WTC11 (cell line): Measurements from ENCODE around the gene TBL1X. TPM values are rescaled to one million over a fixed set of nuclear protein-coding genes. Genes with fewer than 3 reads are reported as not detected.

ENCODE experiments used
- ATAC-seq: fragments of 200-7000 bp; cut with Tn5 transposase; 2 replicates; pipeline ENCODE4 v1.10.0; 2021; ENCODE audit warnings: mild to moderate bottlenecking, moderate library complexity
- CTCF ChIA-PET: fragments of 300-600 bp; sonication (Branson Sonifier 250); formaldehyde crosslinking; loops from one replicate; lab custom pipeline; 2021; ENCODE audit warnings: antibody characterized with exemption; lab: Charles Lee
- POLR2A ChIA-PET: fragments of 350-600 bp; sonication (Branson Sonifier 250); formaldehyde crosslinking; loops from one replicate; lab custom pipeline; 2021; ENCODE audit warnings: antibody characterized with exemption; lab: Charles Lee
- DNase-seq: peaks from one replicate; pipeline ENCODE4 v3.0.0; 2021; ENCODE audit warnings: low spot score
- H3K27ac Mint-ChIP-seq: 2 replicates; pipeline ENCODE4 v1.8.0; 2021; ENCODE audit warnings: mixed read lengths
- H3K27me3 Mint-ChIP-seq: 2 replicates; pipeline ENCODE4 v1.8.0; 2021; ENCODE audit warnings: low read depth, mild to moderate bottlenecking, moderate library complexity, mixed read lengths
- H3K36me3 Mint-ChIP-seq: 2 replicates; pipeline ENCODE4 v1.8.0; 2021; ENCODE audit warnings: mixed read lengths
- H3K4me1 Mint-ChIP-seq: 2 replicates; pipeline ENCODE4 v1.8.0; 2022; ENCODE audit warnings: mixed read lengths
- H3K4me3 Mint-ChIP-seq: 2 replicates; pipeline ENCODE4 v1.8.0; 2021; ENCODE audit warnings: mild to moderate bottlenecking, moderate library complexity, mixed read lengths
- H3K9me3 Mint-ChIP-seq: 2 replicates; pipeline ENCODE4 v1.8.0; 2021; ENCODE audit warnings: mixed read lengths
- ATF6 ChIP-seq: sonication (generic); formaldehyde crosslinking; IDR thresholded peaks from 2 replicates; pipeline ENCODE4 v1.8.1; 2023; ENCODE audit warnings: mild to moderate bottlenecking, missing genetic modification reagents
- CDX4 ChIP-seq: fragments of 250-450 bp; sonication (Bioruptor Pico); IDR thresholded peaks from 2 replicates; pipeline ENCODE4 v1.9.0; 2021; ENCODE audit warnings: moderate library complexity, mild to moderate bottlenecking, inconsistent platforms, borderline replicate concordance
- E2F1 ChIP-seq: sonication (generic); formaldehyde crosslinking; IDR thresholded peaks from 2 replicates; pipeline ENCODE4 v1.8.0; 2022; ENCODE audit warnings: mild to moderate bottlenecking, missing genetic modification reagents
- FOXK1 ChIP-seq: sonication (generic); formaldehyde crosslinking; IDR thresholded peaks from 2 replicates; pipeline ENCODE4 v1.8.0; 2022; ENCODE audit warnings: mild to moderate bottlenecking, moderate library complexity, missing genetic modification reagents
- IRF2 ChIP-seq: sonication (generic); formaldehyde crosslinking; IDR thresholded peaks from 2 replicates; pipeline ENCODE4 v1.8.0; 2022; ENCODE audit warnings: low read depth, missing genetic modification reagents, borderline replicate concordance
- MYBL2 ChIP-seq: sonication (generic); formaldehyde crosslinking; IDR thresholded peaks from 2 replicates; pipeline ENCODE4 v1.8.1; 2023; ENCODE audit warnings: mild to moderate bottlenecking, moderate library complexity, missing genetic modification reagents
- NFATC4 ChIP-seq: fragments of 250-450 bp; sonication (Bioruptor Pico); IDR thresholded peaks from 2 replicates; pipeline ENCODE4 v1.9.0; 2021; ENCODE audit warnings: mild to moderate bottlenecking
- PRDM15 ChIP-seq: sonication (generic); formaldehyde crosslinking; IDR thresholded peaks from 2 replicates; pipeline ENCODE4 v1.8.0; 2022; ENCODE audit warnings: missing genetic modification reagents
- STAT6 ChIP-seq: sonication (generic); formaldehyde crosslinking; conservative IDR thresholded peaks from 2 replicates; pipeline ENCODE4 v1.8.1; 2023; ENCODE audit warnings: mild to moderate bottlenecking, low read depth, missing genetic modification reagents, moderate library complexity
- ZBTB43 ChIP-seq: sonication (generic); formaldehyde crosslinking; IDR thresholded peaks from 2 replicates; pipeline ENCODE4 v1.8.1; 2023; ENCODE audit warnings: mild to moderate bottlenecking, missing genetic modification reagents
- ZNF219 ChIP-seq: sonication (generic); formaldehyde crosslinking; IDR thresholded peaks from 2 replicates; pipeline ENCODE4 v1.8.0; 2023; ENCODE audit warnings: missing genetic modification reagents, mild to moderate bottlenecking, borderline replicate concordance
- ZNF232 ChIP-seq: sonication (generic); formaldehyde crosslinking; IDR thresholded peaks from 2 replicates; pipeline ENCODE4 v1.8.0; 2022; ENCODE audit warnings: mild to moderate bottlenecking, missing genetic modification reagents
- ZNF281 ChIP-seq: sonication (generic); formaldehyde crosslinking; IDR thresholded peaks from 2 replicates; pipeline ENCODE4 v1.8.0; 2023; ENCODE audit warnings: mild to moderate bottlenecking, missing genetic modification reagents
- ZNF317 ChIP-seq: sonication (generic); formaldehyde crosslinking; IDR thresholded peaks from 2 replicates; pipeline ENCODE4 v1.8.1; 2023; ENCODE audit warnings: low read depth, mild to moderate bottlenecking, moderate library complexity, missing genetic modification reagents, borderline replicate concordance
- ZNF416 ChIP-seq: fragments of 250-450 bp; sonication (Bioruptor Pico); IDR thresholded peaks from 2 replicates; pipeline ENCODE4 v1.9.0; 2021; ENCODE audit warnings: mild to moderate bottlenecking, inconsistent platforms
- ZSCAN18 ChIP-seq: fragments of 250-450 bp; sonication (Bioruptor Pico); IDR thresholded peaks from 2 replicates; pipeline ENCODE4 v2.1.2; 2022; ENCODE audit warnings: mild to moderate bottlenecking, moderate library complexity
- total RNA-seq: library from RNA; stranded (reverse); gene quantifications from 3 replicates; pipeline ENCODE4 v1.2.3, GENCODE V29; 2021

TBL1X gene
- total RNA-seq, 1 experiment from 2014 or later = 27.7 TPM

- TF ChIP-seq STAT6 (no peak), NFATC4 (CRISPR knock-in tag) (no peak), ZSCAN18 (no peak), ZNF416 (CRISPR knock-in tag) (no peak)
Measured at GRCh38 chrX:9557091-9557490, 92.2 kb downstream of the TBL1X start (continued).

GRCh38 chrX:9557521-9557920 is 92.7 kb downstream of the TBL1X start:
- H3K36me3 Mint-ChIP-seq = peaks cover 5% of the 10 kb centered on the region
- ATAC-seq = no peak
- H3K27ac Mint-ChIP-seq = no peak overlapping the region
- POLR2A ChIA-PET = no interaction called here
- no peaks in the 10 kb centered on the region for H3K27me3 Mint-ChIP-seq
- CTCF ChIA-PET = no interaction called here
- DNase-seq = no peak
- H3K4me1 Mint-ChIP-seq = peaks cover 9% of the 10 kb centered on the region; the same call in 1 of the 2 replicates
- H3K4me3 Mint-ChIP-seq = no peak overlapping the region
- peaks cover 5% of the 10 kb centered on the region for H3K9me3 Mint-ChIP-seq
- TF ChIP-seq ZNF219 (CRISPR knock-in tag) (no peak), ZNF281 (CRISPR knock-in tag) (no peak), E2F1 (no peak), ATF6 (CRISPR knock-in tag) (no peak), CDX4 (CRISPR knock-in tag) (no peak), ZNF317 (CRISPR knock-in tag) (no peak), ZNF232 (no peak), PRDM15 (CRISPR knock-in tag) (no peak), IRF2 (CRISPR knock-in tag) (no peak), ZBTB43 (CRISPR knock-in tag) (no peak), MYBL2 (CRISPR knock-in tag) (no peak), FOXK1 (no peak)
